Transverse colon (tissue), 3 donors: ENCODE results near the gene SCLT1.

Experiments used
- CTCF ChIP-seq, 5 experiments: fragments of 200-600 bp in 3 of 5; fragments of 450-650 bp in 2 of 5; sonication (generic) in 3 of 5; IDR thresholded peaks; 1 replicate in 2 of 5; 2 replicates in 3 of 5; pipeline ENCODE4 v1.5.1; 2016 to 2017; ENCODE audit warnings: antibody characterized with exemption in 5 of 5, inconsistent platforms in 3 of 5, mild to moderate bottlenecking in 2 of 5, moderate library complexity in 1 of 5
- EP300 ChIP-seq: sonication (generic); formaldehyde crosslinking; IDR thresholded peaks from one replicate; pipeline ENCODE4 v1.6.1; 2017; ENCODE audit warnings: antibody characterized with exemption, low read depth
- POLR2A ChIP-seq: fragments of 450-650 bp; IDR thresholded peaks from one replicate; pipeline ENCODE4 v1.6.1; 2016; ENCODE audit warnings: antibody characterized with exemption, mild to moderate bottlenecking, moderate library complexity

GRCh38 chr4:128942607-128943006, 150.7 kb downstream of the SCLT1 start:
- no peak for TF ChIP-seq CTCF (IDR thresholded peaks at IDR 0.05)
- TF ChIP-seq POLR2A: no peak
- no peak for TF ChIP-seq EP300
